Metanephros (tissue), 2 donors: ENCODE results near the gene MPLKIP. TPM values are rescaled to one million over a fixed set of nuclear protein-coding genes. Genes with fewer than 3 reads are reported as not detected.

ENCODE experiments used
- small RNA-seq: library from RNA; depleted of rRNA; stranded (forward); fragments of <200 nt; gene quantifications from one replicate; pipeline ENCODE3, GENCODE V24; 2014; ENCODE audit warnings: low replicate concordance
- total RNA-seq: library from RNA; depleted of rRNA; stranded (reverse); fragments of >200 nt; gene quantifications from one replicate; pipeline ENCODE4 v1.2.3, GENCODE V29; 2014

The MPLKIP gene
- 33.8 TPM for total RNA-seq

GRCh38 chr7:40134428-40135316, at the start of gene MPLKIP, which contains the start of gene SUGCT:
Gene MPLKIP, minus strand, starts transcription at chr7:40134622. Its CDS starts 55 bp downstream, at chr7:40134567.
Gene SUGCT, plus strand, starts transcription at chr7:40135005.

Small RNA genes lying within 50 kb of the gene (small RNA-seq; reads per million reads assigned to genes)
- not detected for gene AC006023.1
- gene AC006023.2 = not detected

Other genes starting within 250 kb of the MPLKIP start
- gene CDK13, start 184.4 kb downstream of the MPLKIP start, total RNA-seq = 78.3 TPM
- 15.5 TPM for gene SUGCT, start 383 bp upstream of the MPLKIP start, total RNA-seq